Measurements from ENCODE around the gene COL24A1. TPM values are rescaled to one million over a fixed set of nuclear protein-coding genes. Genes with fewer than 3 reads are reported as not detected.

The COL24A1 gene
- total RNA-seq, 1 experiment from 2014 or later = 0.08 TPM

GRCh38 chr1:86192417-86192816 lies 35.8 kb upstream of the COL24A1 start:
- CTCF ChIA-PET = no interaction called here
- no peak for DNase-seq (ENCODE audit: low read depth, low spot score)
- H3K4me3 ChIP-seq (ENCODE audit: low read depth in 2 of 2, low read length in 2 of 2) = no peak overlapping the region
- H3K27ac ChIP-seq (ENCODE audit: low read length) = no peak overlapping the region
- intact Hi-C loops (cut with micrococcal nuclease; ENCODE audit: unreplicated experiment) = no loop called here
- peaks cover 38% of the 10 kb centered on the region for H3K27me3 ChIP-seq (ENCODE audit: control insufficient read depth, insufficient read depth, low read length)
- no peaks in the 10 kb centered on the region for H3K36me3 ChIP-seq (ENCODE audit: control insufficient read depth, insufficient read depth, low read length)
- TF ChIP-seq, protein P1, sequence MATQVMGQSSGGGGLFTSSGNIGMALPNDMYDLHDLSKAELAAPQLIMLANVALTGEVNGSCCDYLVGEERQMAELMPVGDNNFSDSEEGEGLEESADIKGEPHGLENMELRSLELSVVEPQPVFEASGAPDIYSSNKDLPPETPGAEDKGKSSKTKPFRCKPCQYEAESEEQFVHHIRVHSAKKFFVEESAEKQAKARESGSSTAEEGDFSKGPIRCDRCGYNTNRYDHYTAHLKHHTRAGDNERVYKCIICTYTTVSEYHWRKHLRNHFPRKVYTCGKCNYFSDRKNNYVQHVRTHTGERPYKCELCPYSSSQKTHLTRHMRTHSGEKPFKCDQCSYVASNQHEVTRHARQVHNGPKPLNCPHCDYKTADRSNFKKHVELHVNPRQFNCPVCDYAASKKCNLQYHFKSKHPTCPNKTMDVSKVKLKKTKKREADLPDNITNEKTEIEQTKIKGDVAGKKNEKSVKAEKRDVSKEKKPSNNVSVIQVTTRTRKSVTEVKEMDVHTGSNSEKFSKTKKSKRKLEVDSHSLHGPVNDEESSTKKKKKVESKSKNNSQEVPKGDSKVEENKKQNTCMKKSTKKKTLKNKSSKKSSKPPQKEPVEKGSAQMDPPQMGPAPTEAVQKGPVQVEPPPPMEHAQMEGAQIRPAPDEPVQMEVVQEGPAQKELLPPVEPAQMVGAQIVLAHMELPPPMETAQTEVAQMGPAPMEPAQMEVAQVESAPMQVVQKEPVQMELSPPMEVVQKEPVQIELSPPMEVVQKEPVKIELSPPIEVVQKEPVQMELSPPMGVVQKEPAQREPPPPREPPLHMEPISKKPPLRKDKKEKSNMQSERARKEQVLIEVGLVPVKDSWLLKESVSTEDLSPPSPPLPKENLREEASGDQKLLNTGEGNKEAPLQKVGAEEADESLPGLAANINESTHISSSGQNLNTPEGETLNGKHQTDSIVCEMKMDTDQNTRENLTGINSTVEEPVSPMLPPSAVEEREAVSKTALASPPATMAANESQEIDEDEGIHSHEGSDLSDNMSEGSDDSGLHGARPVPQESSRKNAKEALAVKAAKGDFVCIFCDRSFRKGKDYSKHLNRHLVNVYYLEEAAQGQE (IDR thresholded peaks at IDR 0.05; ENCODE audit: insufficient read depth in 1 of 2, low read depth in 2 of 2, low read length in 1 of 2) = no peak
- TF ChIP-seq, protein P2, sequence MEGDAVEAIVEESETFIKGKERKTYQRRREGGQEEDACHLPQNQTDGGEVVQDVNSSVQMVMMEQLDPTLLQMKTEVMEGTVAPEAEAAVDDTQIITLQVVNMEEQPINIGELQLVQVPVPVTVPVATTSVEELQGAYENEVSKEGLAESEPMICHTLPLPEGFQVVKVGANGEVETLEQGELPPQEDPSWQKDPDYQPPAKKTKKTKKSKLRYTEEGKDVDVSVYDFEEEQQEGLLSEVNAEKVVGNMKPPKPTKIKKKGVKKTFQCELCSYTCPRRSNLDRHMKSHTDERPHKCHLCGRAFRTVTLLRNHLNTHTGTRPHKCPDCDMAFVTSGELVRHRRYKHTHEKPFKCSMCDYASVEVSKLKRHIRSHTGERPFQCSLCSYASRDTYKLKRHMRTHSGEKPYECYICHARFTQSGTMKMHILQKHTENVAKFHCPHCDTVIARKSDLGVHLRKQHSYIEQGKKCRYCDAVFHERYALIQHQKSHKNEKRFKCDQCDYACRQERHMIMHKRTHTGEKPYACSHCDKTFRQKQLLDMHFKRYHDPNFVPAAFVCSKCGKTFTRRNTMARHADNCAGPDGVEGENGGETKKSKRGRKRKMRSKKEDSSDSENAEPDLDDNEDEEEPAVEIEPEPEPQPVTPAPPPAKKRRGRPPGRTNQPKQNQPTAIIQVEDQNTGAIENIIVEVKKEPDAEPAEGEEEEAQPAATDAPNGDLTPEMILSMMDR (IDR thresholded peaks at IDR 0.05) = no peak
- TF ChIP-seq SIN3A (IDR thresholded peaks at IDR 0.05; ENCODE audit: borderline replicate concordance, insufficient read depth, low read depth, low read length) = no peak
- TF ChIP-seq TCF7L2 (IDR thresholded peaks at IDR 0.05; ENCODE audit: low read depth, low read length) = no peak
- TF ChIP-seq POLR2AphosphoS5 (IDR thresholded peaks at IDR 0.05; ENCODE audit: low read depth, low read length) = no peak
- H3K9me3 ChIP-seq (ENCODE audit: control insufficient read depth, insufficient read depth, low read depth, low read length) = no peaks in the 10 kb centered on the region
- BruUV-seq (replicated peaks) = no TSS peak
- in situ Hi-C loops (cut with HindIII; ENCODE audit: low pct_unique_long_range_greater_than_20kb, low sequenced_read_pairs) = no loop called here
- POLR2A ChIA-PET = interaction anchor here (0.6 kb wide), 1 partner anchor 10 kb away, joined by 3 read pairs; no protein-coding TSS in a partner anchor
- no peaks in the 10 kb centered on the region for H3K4me1 ChIP-seq (ENCODE audit: control insufficient read depth, insufficient read depth, low read length)
- ATAC-seq = no peak

DNA sequence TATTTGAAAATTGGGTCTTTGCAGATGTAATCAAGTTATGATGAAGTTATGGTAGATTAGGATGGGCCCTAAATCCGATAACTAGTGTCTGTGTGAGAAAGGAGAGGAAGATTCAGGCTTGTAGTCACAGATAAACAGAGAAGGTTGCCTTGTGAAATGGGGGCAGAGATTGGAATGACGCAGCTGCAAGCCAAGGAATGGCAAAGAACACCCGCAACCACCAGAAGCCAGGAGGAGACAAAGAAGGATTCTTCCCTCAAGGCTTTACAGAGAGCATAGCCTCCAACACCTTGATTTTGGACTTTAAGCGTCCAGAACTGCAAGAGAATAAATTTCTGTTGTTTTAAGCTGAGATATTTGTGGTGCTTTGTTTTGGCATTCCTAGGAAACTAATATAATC lies 35.4 kb upstream of the COL24A1 start:
- in situ Hi-C loops (cut with HindIII; ENCODE audit: low pct_unique_long_range_greater_than_20kb, low sequenced_read_pairs) = no loop called here
- Histone ChIP-seq H3K27me3 (ENCODE audit: control insufficient read depth, insufficient read depth, low read length) (peaks cover 37% of the 10 kb centered on the region), H3K4me3 (ENCODE audit: low read depth in 2 of 2, low read length in 2 of 2) (no peak overlapping the region), H3K9me3 (ENCODE audit: control insufficient read depth, insufficient read depth, low read depth, low read length) (no peaks in the 10 kb centered on the region), H3K36me3 (ENCODE audit: control insufficient read depth, insufficient read depth, low read length) (no peaks in the 10 kb centered on the region), H3K4me1 (ENCODE audit: control insufficient read depth, insufficient read depth, low read length) (no peaks in the 10 kb centered on the region), H3K27ac (ENCODE audit: low read length) (no peak overlapping the region)
- intact Hi-C loops (cut with micrococcal nuclease; ENCODE audit: unreplicated experiment) = no loop called here
- POLR2A ChIA-PET = no interaction called here
- CTCF ChIA-PET = no interaction called here
- BruUV-seq (replicated peaks) = no TSS peak
- DNase-seq (ENCODE audit: low read depth, low spot score) (no peak), ATAC-seq (no peak)
- no peak for TF ChIP-seq POLR2AphosphoS5 (IDR thresholded peaks at IDR 0.05; ENCODE audit: low read depth, low read length)
- TF ChIP-seq, protein P2 (IDR thresholded peaks at IDR 0.05) = no peak; the same call in 1 of the 2 replicates
- no peak for TF ChIP-seq TCF7L2 (IDR thresholded peaks at IDR 0.05; ENCODE audit: low read depth, low read length)
- no peak for TF ChIP-seq SIN3A (IDR thresholded peaks at IDR 0.05; ENCODE audit: borderline replicate concordance, insufficient read depth, low read depth, low read length)
- TF ChIP-seq, protein P1 (IDR thresholded peaks at IDR 0.05; ENCODE audit: insufficient read depth in 1 of 2, low read depth in 2 of 2, low read length in 1 of 2) = no peak

All from Panc1 (cell line).